ENCODE results near the gene FANCC. TPM values are rescaled to one million over a fixed set of nuclear protein-coding genes. Genes with fewer than 3 reads are reported as not detected.
"Not testable (repeated sequence)": the region's sequence is repeated elsewhere in the genome, so short reads cannot be mapped to it uniquely, and the experiment has no call there.

The FANCC gene
- total RNA-seq, 1 experiment from 2014 or later = 14.6 TPM

DNA sequence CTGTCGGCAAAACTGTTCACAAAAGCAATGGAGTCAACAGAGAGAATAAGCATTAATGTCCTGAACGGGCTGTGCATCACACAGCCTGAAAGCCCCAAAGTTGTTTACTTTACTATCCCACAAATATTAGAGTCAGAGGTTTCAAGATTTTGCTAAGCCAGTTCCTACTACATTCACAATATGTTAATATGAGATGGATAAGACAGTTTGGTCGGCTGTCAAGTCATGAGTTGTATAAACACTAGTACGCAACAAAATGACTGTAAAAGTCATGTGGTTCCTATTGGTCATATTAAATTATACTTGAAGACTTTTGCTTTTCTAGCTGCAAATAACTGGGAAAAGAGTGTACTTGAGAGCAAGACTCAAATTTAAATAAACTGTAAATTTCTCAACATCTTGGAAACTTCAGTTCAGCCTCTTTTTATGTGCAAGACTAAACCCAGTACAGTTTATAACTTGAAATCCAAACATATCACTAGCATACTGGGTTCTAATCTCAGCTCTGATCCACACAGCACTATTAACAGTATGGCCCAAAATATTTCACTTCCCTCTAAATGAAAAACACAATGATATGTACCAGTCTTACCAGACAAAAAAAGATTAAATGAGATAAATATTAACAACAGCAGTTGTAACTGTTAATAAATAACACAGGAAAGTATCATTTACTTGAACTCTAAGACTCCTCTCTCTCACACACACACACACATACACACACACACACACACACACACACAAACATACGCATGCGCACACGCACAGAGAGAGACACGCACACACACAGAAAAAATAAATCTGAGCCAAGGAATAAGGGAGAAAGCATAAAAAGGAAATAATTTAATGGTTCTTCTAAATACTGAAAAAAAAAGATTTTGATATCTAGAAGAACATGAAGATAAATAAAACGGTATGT is 33.1 kb downstream of the FANCC start:
- DNase-seq (ENCODE audit: extremely low read depth, low read depth) = no peak

GRCh38 chr9:95283673-95284072 is 33.8 kb downstream of the FANCC start:
- DNase-seq (ENCODE audit: extremely low read depth, low read depth) = no peak

DNA sequence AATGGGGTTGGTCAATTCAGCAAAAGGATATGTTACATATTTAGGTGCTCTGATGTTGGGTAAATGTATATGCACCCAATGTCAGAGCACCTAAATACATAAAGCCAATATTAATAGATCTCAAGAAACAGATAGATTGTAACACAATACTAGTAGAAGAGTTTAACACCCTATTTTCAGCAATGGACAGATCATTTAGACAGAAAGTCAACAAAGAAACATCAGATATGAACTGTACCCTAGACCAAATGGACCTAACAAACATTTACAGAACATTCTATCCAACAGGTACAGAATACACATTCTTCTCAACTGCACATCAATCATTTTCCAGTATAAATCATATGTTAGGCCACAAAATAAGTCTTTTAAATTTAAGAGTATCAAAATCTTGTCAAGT is 35.2 kb downstream of the FANCC start:
- DNase-seq (ENCODE audit: extremely low read depth, low read depth) = no peak

DNA sequence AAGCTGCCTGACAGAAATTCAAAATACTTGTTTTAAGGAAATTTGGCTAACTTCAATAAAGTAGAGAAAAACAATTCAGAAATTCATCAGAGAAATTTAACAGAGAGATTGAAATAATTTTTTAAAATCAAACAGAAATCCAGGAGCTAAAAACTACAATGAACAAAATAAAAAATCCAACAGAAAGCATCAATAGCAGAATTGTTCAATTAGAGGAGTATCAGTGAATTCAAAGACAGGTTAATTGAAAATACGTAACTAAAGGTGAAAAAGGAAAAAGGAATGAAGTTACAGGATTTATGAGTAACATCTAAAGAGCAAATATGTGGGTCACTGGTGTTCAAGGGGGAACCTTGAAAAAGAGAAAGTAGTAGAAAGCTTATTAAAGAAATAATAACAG is 36.8 kb downstream of the FANCC start:
- no peak for DNase-seq (ENCODE audit: extremely low read depth, low read depth)

DNA sequence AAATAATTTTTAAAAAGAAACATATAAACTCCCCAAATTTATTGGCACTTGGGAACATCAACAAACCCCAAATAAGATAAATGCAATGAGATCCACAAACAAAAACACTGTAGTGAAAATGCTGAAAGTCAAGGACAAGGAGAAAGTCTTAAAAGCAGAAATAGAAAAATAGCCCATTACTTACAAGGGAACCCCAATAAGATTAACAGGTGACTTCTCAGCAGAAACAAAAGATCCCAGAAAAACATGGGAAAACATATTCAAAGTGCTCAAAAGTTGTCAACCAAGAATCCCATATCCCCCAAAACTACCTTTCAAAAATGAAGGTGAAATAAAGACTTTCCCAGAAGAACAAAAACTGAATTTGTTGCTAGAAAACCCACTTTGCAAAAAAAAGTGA is 40.0 kb downstream of the FANCC start:
- no peak for DNase-seq (ENCODE audit: extremely low read depth, low read depth)

- DNase-seq (ENCODE audit: extremely low read depth, low read depth) = no peak
Observed at GRCh38 chr9:95276395-95276954, 41.0 kb downstream of the FANCC start.

DNA sequence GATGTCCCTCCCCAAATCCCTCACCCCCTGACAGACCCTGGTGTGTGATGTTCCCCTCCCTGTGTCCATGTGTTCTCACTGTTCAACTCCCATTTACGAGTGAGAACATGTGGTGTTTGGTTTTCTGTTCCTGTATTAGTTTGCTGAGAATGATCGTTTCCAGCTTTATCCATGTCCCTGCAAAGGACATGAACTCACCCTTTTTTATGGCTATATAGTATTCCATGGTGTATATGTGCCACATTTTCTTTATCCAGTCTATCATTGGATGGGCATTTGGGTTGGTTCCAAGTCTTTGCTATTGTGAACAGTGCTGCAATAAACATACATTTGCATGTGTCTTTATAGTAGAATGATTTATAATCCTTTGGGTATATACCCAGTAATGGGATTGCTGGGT is 43.3 kb downstream of the FANCC start:
- not testable (repeated sequence) for DNase-seq (ENCODE audit: extremely low read depth, low read depth)

GRCh38 chr9:95273369-95274022 is 44.0 kb downstream of the FANCC start:
- no peak for DNase-seq (ENCODE audit: extremely low read depth, low read depth)

- DNase-seq (ENCODE audit: extremely low read depth, low read depth) = no peak
Observed at GRCh38 chr9:95272830-95273229, 44.7 kb downstream of the FANCC start.

DNA sequence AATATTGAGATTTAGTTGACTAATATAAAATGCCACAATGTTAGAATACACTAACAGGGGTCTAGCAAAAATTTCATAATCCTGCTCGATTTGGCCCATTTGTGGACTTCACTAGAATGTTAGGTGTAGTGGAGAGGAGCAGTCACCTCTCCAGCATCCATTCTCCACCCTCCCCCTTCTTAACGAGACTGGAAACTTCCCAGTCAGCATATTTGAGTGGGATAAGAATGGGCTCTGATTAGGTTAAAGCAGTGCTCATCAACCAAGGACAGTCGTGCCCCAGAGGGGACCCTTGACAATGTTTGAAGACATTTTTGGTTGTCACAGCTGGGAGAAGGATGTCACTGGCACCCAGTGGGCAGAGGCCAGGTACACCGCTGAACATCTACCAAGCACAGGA is 46.7 kb downstream of the FANCC start:
- no peak for DNase-seq (ENCODE audit: extremely low read depth, low read depth)

DNA sequence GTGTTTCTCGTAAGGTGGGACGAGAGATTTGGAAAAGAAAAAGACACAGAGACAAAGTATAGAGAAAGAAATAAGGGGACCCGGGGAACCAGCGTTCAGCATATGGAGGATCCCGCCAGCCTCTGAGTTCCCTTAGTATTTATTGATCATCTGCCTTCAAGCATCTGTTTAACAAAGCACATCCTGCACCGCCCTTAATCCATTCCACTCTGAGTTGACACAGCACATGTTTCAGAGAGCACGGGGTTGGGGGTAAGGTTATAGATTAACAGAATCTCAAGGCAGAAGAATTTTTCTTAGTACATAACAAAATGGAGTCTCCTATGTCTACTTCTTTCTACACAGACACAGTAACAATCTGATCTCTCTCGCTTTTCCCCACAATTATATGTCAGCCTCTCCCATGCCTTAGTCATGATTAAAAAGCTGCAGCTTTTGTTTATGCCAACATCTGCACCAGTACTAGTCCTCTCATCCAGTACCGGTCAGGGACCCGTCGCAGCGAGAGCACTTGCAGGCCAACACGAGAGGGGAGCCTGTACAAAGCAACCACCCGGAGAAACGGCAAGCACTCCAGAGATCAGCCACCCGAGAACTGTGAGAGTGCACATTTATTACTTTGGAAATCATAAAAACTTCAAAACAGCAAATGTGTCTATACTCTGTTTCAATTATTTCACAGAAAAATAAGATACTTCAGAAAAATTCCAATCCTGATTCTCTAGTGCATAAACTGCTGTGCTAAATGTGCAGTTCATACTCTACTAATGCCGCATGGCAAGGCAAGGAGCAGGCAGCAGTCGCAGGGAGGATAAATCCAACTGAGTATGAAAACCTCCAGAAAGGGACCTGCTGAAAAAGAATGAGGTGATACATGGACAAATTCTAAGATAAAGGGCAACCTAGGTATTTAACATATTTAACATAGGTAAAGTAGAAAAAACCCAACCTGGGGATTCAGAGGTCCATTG is 47.4 kb downstream of the FANCC start:
- DNase-seq (ENCODE audit: extremely low read depth, low read depth) = not testable (repeated sequence)

DNA sequence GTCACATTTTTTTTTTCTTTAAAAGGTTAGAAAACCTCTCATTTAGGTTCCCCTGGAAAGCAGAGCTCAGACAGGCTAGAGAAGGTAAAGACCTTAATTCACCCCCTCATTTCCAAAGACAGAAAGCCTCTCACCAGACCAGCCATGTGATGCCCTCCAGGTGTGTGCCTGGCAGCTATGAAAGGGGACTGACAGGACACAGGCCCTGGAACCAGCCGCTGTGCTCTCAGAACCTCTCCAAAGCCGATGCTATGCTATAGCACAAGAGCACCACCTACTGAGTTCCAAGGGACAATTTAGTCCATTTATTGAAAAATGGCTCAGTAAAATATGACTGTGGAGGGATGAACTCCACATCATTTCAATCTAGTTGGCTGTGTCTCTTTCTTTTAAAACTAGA is 48.8 kb downstream of the FANCC start:
- DNase-seq (ENCODE audit: extremely low read depth, low read depth) = peak; percentile 36

- DNase-seq (ENCODE audit: extremely low read depth, low read depth) = no peak
Observed at GRCh38 chr9:95266649-95267048, 50.9 kb downstream of the FANCC start.

- DNase-seq (ENCODE audit: extremely low read depth, low read depth) = no peak
Observed at GRCh38 chr9:95265960-95266359, 51.5 kb downstream of the FANCC start.

- no peak for DNase-seq (ENCODE audit: extremely low read depth, low read depth)
Observed at GRCh38 chr9:95264954-95265615, 52.4 kb downstream of the FANCC start.

GRCh38 chr9:95261890-95262289 is 55.6 kb downstream of the FANCC start:
- DNase-seq (ENCODE audit: extremely low read depth, low read depth) = no peak

- DNase-seq (ENCODE audit: extremely low read depth, low read depth) = no peak
Observed at GRCh38 chr9:95250462-95251221, 66.9 kb downstream of the FANCC start.

DNA sequence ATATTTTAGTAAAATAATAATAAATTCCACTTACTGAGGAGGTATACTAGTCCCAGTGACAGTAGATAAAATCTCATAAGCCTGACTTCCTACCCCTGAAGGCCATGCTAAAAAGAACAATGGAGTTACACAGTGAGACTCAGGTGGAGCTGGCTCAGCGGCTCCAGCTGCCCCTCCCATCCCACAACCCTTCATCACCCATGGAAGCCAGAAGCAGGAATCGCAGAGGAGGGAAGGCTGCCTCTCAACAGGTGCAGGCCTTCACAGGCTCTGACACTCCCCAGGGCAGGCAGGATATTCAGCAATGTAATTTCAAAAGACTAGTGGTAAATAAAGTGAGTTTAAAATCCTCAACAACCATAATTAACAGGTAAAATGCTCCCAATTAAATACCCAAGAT is 67.5 kb downstream of the FANCC start:
- no peak for DNase-seq (ENCODE audit: extremely low read depth, low read depth)

DNA sequence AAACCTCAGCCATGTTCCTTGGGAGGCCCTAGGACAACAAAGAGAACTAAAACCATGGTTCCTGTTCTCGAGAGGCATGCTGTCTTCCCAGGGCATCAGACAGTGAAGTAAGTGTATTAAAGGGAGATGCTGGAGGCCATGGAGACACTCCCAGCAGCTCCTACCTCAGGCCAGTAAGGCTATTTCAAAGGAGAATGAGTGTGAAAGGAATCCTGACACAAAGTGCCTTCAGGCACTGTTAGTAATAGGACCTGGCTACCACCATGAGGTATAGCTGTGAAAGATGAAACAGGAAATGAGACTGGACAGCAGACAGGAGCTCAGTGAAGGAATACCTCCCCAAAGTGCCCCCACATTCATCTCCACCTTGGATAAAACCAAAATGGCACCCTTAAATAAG is 71.0 kb downstream of the FANCC start:
- DNase-seq (ENCODE audit: extremely low read depth, low read depth) = no peak
